ENCODE results near the gene AMFR. TPM values are rescaled to one million over a fixed set of nuclear protein-coding genes. Genes with fewer than 3 reads are reported as not detected.

Gene AMFR
- total and polyA plus RNA-seq, 2 of the 13 experiments (the other 11 are each of a cell fraction or from before 2014, with no cell fraction given): 52.9 to 108 TPM

GRCh38 chr16:56382459-56382858, 42.9 kb downstream of the AMFR start:
- FAIRE-seq (peak; percentile 98), ATAC-seq (peak; percentile 93), DNase-seq (ENCODE audit: low spot score) (peak; percentile 86)
- Histone ChIP-seq H3K4me2 (ENCODE audit: low read depth, low read length) (peak overlapping the region; percentile 18; the same call in 1 of the 2 replicates), H3K9ac (ENCODE audit: insufficient read depth, low read depth, low read length) (no peak overlapping the region), H3K4me1 (ENCODE audit: insufficient read depth, low read length) (peaks cover 29% of the 10 kb centered on the region), H3K4me3 (replicated peaks in 1 of 3; ENCODE audit: insufficient read depth in 1 of 3, low read depth in 2 of 3, low read length in 3 of 3) (no peak overlapping the region), H2AFZ (ENCODE audit: low read length) (no peak overlapping the region), H3K27ac (ENCODE audit: extremely low read length, insufficient read depth, low read length) (peak overlapping the region; percentile 38), H4K20me1 (ENCODE audit: insufficient read depth, low read length) (no peaks in the 10 kb centered on the region), H3K9me3 (ENCODE audit: low read length) (peaks cover 13% of the 10 kb centered on the region), H3K36me3 (replicated peaks in 1 of 2; ENCODE audit: control insufficient read depth in 1 of 2, insufficient read depth in 2 of 2, low read length in 2 of 2) (peaks cover 18 to 69% of the 10 kb centered on the region in 2 experiments), H3K27me3 (ENCODE audit: control insufficient read depth in 1 of 2, insufficient read depth in 2 of 2, low read length in 2 of 2) (no peaks in the 10 kb centered on the region), H3K79me2 (ENCODE audit: insufficient read depth, low read length) (no peaks in the 10 kb centered on the region)
- ChIA-PET POLR2A (interaction anchor here (1.3 to 1.6 kb wide), 3 partner anchors 25 to 69 kb away, joined by 4 to 6 read pairs (median 5); partner anchors contain the start of genes NUDT21 and OGFOD1), CTCF (ENCODE audit: low intra/inter-chr PET ratio, low total read pairs) (no interaction called here)
- in situ Hi-C loops (cut with HindIII; ENCODE audit: extremely low pct_ligation_motif_present, low pct_unique_long_range_greater_than_20kb): no loop called here
- BruUV-seq (replicated peaks): no TSS peak
- intact Hi-C loops (cut with micrococcal nuclease; ENCODE audit: unreplicated experiment): loop anchor here (2.0 to 5.0 kb wide), 2 partner anchors 50 to 70 kb away; partner anchors contain the start of genes NUDT21 and OGFOD1
- 34% methylated on average over 4 of the region's 4 CpGs for WGBS (ENCODE audit: low lambda C conversion rate)
- TF ChIP-seq HIC2 (CRISPR knock-in tag; IDR thresholded peaks at IDR 0.05; ENCODE audit: low read depth) (no peak), SCMH1 (CRISPR knock-in tag; IDR thresholded peaks at IDR 0.05; ENCODE audit: borderline replicate concordance) (no peak), SAFB2 (CRISPR knock-in tag; IDR thresholded peaks at IDR 0.05; ENCODE audit: borderline replicate concordance, low read depth) (no peak), TBP (CRISPR knock-in tag; IDR thresholded peaks at IDR 0.05) (no peak), KDM2A (CRISPR knock-in tag; IDR thresholded peaks at IDR 0.05; ENCODE audit: borderline replicate concordance, low read depth) (no peak), CEBPG (CRISPR knock-in tag; IDR thresholded peaks at IDR 0.05) (peak; percentile 98), SALL1 (CRISPR knock-in tag; IDR thresholded peaks at IDR 0.05) (peak; percentile 31; the same call in 1 of the 2 replicates), ATF1 (CRISPR knock-in tag; IDR thresholded peaks at IDR 0.05) (no peak), ZNF816 (CRISPR knock-in tag; IDR thresholded peaks at IDR 0.05; ENCODE audit: borderline replicate concordance) (no peak), MXD3 (CRISPR knock-in tag; IDR thresholded peaks at IDR 0.05) (no peak), ZFP1 (CRISPR knock-in tag; IDR thresholded peaks at IDR 0.05) (no peak), ZNF781 (CRISPR knock-in tag; IDR thresholded peaks at IDR 0.05; ENCODE audit: borderline replicate concordance, not compliant biosample characterization) (no peak), ZNF160 (CRISPR knock-in tag; IDR thresholded peaks at IDR 0.05) (no peak), ZNF501 (CRISPR knock-in tag; IDR thresholded peaks at IDR 0.05) (no peak), AHR (CRISPR knock-in tag; IDR thresholded peaks at IDR 0.05) (no peak), GATAD1 (CRISPR knock-in tag; IDR thresholded peaks at IDR 0.05) (no peak), BRD4 (CRISPR knock-in tag; IDR thresholded peaks at IDR 0.05) (no peak), ZNF232 (CRISPR knock-in tag; IDR thresholded peaks at IDR 0.05; ENCODE audit: borderline replicate concordance) (no peak), ZNF839 (CRISPR knock-in tag; IDR thresholded peaks at IDR 0.05; ENCODE audit: borderline replicate concordance) (no peak)
- TF ChIP-seq, protein P1, sequence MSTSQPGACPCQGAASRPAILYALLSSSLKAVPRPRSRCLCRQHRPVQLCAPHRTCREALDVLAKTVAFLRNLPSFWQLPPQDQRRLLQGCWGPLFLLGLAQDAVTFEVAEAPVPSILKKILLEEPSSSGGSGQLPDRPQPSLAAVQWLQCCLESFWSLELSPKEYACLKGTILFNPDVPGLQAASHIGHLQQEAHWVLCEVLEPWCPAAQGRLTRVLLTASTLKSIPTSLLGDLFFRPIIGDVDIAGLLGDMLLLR (CRISPR knock-in tag; IDR thresholded peaks at IDR 0.05): no peak
- TF ChIP-seq, protein P2, sequence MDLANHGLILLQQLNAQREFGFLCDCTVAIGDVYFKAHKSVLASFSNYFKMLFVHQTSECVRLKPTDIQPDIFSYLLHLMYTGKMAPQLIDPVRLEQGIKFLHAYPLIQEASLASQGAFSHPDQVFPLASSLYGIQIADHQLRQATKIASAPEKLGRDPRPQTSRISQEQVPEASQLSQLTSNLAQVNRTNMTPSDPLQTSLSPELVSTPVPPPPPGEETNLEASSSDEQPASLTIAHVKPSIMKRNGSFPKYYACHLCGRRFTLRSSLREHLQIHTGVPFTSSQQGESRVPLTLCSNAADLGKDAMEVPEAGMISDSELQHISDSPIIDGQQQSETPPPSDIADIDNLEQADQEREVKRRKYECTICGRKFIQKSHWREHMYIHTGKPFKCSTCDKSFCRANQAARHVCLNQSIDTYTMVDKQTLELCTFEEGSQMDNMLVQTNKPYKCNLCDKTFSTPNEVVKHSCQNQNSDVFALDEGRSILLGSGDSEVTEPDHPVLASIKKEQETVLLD (CRISPR knock-in tag; IDR thresholded peaks at IDR 0.05; ENCODE audit: low read depth): no peak
- TF ChIP-seq, protein P3, sequence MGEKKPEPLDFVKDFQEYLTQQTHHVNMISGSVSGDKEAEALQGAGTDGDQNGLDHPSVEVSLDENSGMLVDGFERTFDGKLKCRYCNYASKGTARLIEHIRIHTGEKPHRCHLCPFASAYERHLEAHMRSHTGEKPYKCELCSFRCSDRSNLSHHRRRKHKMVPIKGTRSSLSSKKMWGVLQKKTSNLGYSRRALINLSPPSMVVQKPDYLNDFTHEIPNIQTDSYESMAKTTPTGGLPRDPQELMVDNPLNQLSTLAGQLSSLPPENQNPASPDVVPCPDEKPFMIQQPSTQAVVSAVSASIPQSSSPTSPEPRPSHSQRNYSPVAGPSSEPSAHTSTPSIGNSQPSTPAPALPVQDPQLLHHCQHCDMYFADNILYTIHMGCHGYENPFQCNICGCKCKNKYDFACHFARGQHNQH (CRISPR knock-in tag; IDR thresholded peaks at IDR 0.05): no peak
